Measurements from ENCODE around the gene PTPRF.
"Not testable (repeated sequence)": the region's sequence is repeated elsewhere in the genome, so short reads cannot be mapped to it uniquely, and the experiment has no call there.

Gene PTPRF

DNA sequence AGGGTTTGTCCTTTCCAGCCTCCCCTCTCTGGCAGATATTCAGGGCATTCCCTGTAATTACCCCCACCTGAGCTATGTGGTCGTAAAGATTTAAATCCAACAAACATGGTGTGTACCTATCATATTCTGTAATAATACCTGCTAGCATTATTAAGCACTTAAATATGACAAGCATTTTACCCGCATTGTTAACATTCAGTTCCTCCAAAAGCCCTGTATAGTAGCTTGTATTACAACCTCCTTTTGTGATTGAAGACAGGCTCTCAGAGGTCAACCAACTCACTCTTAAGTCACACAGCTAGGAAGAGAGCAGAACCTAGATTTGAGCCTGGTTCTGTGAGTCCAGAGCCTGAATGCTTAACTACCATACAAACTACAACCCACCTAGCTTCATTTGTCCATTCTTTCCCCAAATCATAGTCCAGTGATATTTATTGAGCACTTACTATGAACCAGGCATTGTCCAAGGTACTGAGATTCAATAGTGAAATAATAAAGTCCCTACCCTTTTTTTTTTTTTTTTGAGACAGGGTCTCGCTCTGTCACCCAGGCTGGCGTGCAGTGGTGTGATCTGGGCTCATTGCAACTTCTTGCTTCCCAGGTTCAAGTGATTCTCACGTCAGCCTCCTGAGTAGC lies 105.4 kb downstream of the PTPRF start:
- no peaks in the 10 kb centered on the region for H3K9me3 ChIP-seq (ENCODE audit: control insufficient read depth in 5 of 5, low read length in 5 of 5)

DNA sequence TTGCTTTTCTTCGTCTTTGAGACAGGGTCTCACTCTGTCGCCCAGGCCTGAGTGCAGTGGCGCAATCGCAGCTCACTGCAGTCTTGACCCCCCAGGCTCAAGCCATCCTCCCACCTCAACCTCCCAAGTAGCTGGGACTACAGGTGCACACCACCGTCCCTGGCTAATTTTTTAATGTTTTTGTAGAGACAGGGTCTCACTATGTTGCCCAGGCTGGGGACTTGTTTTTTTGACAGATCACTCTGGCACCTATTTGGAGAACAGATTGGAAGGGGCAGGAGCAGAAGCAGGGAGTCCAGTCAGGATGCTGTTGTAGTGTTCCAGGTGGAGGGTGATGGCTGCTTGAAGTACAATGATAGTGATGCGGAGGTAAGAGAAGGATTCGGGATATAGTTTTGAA lies 106.6 kb downstream of the PTPRF start:
- Histone ChIP-seq H3K4me1 (ENCODE audit: control insufficient read depth in 5 of 5, insufficient read depth in 5 of 5, low read length in 5 of 5) (no peaks in the 10 kb centered on the region), H3K4me3 (ENCODE audit: low read depth in 1 of 5, low read length in 5 of 5) (no peak overlapping the region), H3K9me3 (ENCODE audit: control insufficient read depth in 5 of 5, low read length in 5 of 5) (no peaks in the 10 kb centered on the region), H3K36me3 (ENCODE audit: control insufficient read depth in 5 of 5, insufficient read depth in 5 of 5, low read length in 5 of 5) (no peaks in the 10 kb centered on the region), H3K27me3 (ENCODE audit: control insufficient read depth in 5 of 5, insufficient read depth in 4 of 5, low read length in 5 of 5) (no peaks in the 10 kb centered on the region), H3K27ac (ENCODE audit: low read depth, low read length) (no peak overlapping the region), H3K9ac (ENCODE audit: low read length in 5 of 5) (no peak overlapping the region)

More for the DNA sequence above, 105.4 kb downstream of the PTPRF start:
- Histone ChIP-seq H3K9ac (ENCODE audit: low read length in 5 of 5) (no peak overlapping the region), H3K36me3 (ENCODE audit: control insufficient read depth in 5 of 5, insufficient read depth in 5 of 5, low read length in 5 of 5) (no peaks in the 10 kb centered on the region), H3K4me1 (ENCODE audit: control insufficient read depth in 5 of 5, insufficient read depth in 5 of 5, low read length in 5 of 5) (no peaks in the 10 kb centered on the region), H3K27ac (ENCODE audit: low read depth, low read length) (no peak overlapping the region), H3K27me3 (ENCODE audit: control insufficient read depth in 5 of 5, insufficient read depth in 4 of 5, low read length in 5 of 5) (no peaks in the 10 kb centered on the region), H3K4me3 (ENCODE audit: low read depth in 1 of 5, low read length in 5 of 5) (no peak overlapping the region)

DNA sequence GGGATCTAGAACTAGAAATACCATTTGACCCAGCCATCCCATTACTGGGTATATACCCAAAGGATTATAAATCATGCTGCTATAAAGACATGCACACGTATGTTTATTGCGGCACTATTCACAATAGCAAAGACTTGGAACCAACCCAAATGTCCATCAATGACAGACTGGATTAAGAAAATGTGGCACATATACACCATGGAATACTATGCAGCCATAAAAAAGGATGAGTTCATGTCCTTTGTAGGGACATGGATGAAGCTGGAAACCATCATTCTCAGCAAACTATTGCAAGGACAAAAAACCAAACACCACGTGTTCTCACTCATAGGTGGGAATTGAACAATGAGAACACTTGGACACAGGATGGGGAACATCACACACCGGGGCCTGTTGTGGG lies 107.7 kb downstream of the PTPRF start:
- H3K36me3 ChIP-seq (ENCODE audit: control insufficient read depth in 5 of 5, insufficient read depth in 5 of 5, low read length in 5 of 5); H3K27ac ChIP-seq (ENCODE audit: low read depth, low read length); H3K9ac ChIP-seq (ENCODE audit: low read length in 5 of 5); H3K9me3 ChIP-seq (ENCODE audit: control insufficient read depth in 5 of 5, low read length in 5 of 5); H3K4me1 ChIP-seq (ENCODE audit: control insufficient read depth in 5 of 5, insufficient read depth in 5 of 5, low read length in 5 of 5); H3K27me3 ChIP-seq (ENCODE audit: control insufficient read depth in 5 of 5, insufficient read depth in 4 of 5, low read length in 5 of 5); H3K4me3 ChIP-seq (ENCODE audit: low read depth in 1 of 5, low read length in 5 of 5): not testable (repeated sequence)

DNA sequence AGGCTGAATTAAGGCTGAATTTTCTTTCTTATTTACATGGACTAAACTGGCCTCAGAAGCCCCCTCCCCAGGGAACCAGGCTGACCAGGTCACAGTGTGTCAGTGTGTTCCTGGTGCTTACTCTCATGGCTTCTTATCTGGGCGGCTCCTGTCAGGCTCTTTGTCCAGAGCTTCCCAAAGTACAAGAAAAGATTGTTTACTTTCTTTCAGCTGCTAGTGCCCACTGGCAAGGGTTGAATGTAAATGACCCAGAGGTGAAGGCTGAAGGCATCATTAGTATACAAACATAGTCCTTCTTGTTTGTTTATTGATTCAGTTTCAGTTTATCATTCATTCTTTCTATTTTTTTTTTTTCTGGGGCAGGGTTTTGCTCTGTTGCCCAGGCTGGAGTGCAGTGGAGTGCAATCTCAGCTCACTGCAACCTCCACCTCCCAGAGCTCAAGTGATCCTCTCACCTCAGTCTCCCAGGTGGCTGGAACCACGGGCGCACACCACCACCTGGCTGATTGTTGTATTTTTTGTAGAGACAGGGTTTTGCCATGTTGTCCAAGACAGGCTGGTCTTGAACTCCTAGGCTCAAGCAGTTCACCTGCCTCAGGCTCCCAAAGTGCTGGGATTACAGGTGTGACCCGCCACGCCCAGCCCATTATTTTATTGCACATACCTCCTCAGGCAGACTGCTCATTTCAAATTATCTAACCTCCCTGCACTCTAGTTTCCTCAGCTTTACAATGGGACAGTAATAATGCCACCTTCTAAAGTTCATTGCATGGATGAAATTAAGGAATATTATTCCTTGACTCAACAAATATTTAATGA lies 109.5 kb downstream of the PTPRF start:
- Histone ChIP-seq H3K9me3 (ENCODE audit: control insufficient read depth in 5 of 5, low read length in 5 of 5) (no peaks in the 10 kb centered on the region), H3K9ac (ENCODE audit: low read length in 5 of 5) (no peak overlapping the region), H3K27me3 (ENCODE audit: control insufficient read depth in 5 of 5, insufficient read depth in 4 of 5, low read length in 5 of 5) (no peaks in the 10 kb centered on the region), H3K27ac (ENCODE audit: low read depth, low read length) (no peak overlapping the region), H3K36me3 (ENCODE audit: control insufficient read depth in 5 of 5, insufficient read depth in 5 of 5, low read length in 5 of 5) (no peaks in the 10 kb centered on the region), H3K4me1 (ENCODE audit: control insufficient read depth in 5 of 5, insufficient read depth in 5 of 5, low read length in 5 of 5) (no peaks in the 10 kb centered on the region), H3K4me3 (ENCODE audit: low read depth in 1 of 5, low read length in 5 of 5) (no peak overlapping the region)

DNA sequence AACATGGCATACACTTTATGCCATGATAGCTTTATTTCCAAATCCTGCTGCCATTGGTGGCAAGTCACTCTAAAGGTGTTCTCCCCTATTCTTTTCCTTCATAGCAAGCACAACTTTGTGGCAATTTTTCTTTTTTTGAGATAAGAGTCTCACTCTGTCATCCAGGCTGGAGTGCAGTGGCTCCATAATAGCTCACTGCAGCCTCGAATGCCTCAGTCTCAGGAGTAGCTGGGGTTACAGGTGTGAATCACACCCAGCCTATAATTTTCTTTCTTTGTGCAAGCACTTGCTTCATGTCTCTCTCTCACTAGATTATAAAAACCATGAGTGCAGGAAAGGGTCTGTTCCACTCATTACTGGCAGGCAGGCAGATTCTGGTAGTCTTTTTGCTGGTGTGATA lies 113.9 kb downstream of the PTPRF start:
- Histone ChIP-seq H3K9me3 (ENCODE audit: control insufficient read depth in 5 of 5, low read length in 5 of 5) (no peaks in the 10 kb centered on the region), H3K9ac (ENCODE audit: low read length in 5 of 5) (no peak overlapping the region), H3K36me3 (ENCODE audit: control insufficient read depth in 5 of 5, insufficient read depth in 5 of 5, low read length in 5 of 5) (no peaks in the 10 kb centered on the region), H3K4me1 (ENCODE audit: control insufficient read depth in 5 of 5, insufficient read depth in 5 of 5, low read length in 5 of 5) (peaks cover 0 to 9% (median 7%) of the 10 kb centered on the region in 5 donors), H3K27ac (ENCODE audit: low read depth, low read length) (no peak overlapping the region), H3K27me3 (ENCODE audit: control insufficient read depth in 5 of 5, insufficient read depth in 4 of 5, low read length in 5 of 5) (no peaks in the 10 kb centered on the region), H3K4me3 (ENCODE audit: low read depth in 1 of 5, low read length in 5 of 5) (no peak overlapping the region)

DNA sequence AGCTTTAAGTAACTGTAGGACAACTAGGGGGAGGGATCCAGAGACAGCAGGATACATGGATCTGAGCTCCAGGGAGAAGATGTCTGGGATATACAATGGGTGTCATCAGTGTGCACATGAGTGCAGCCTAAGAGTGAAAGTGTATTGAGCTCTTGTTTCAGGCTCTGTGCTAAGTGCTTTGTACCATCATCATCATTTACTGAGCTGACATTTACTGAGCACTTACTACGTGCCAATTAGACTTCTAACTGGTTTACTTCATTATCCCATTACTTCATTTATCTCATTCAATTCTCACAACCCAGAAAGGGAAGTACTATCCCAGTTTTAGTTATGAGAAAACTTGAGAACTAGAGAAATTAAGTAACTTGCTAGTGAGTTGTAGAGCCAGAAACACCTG lies 114.8 kb downstream of the PTPRF start:
- Histone ChIP-seq H3K4me3 (ENCODE audit: low read depth in 1 of 5, low read length in 5 of 5) (no peak overlapping the region), H3K9me3 (ENCODE audit: control insufficient read depth in 5 of 5, low read length in 5 of 5) (no peaks in the 10 kb centered on the region), H3K27me3 (ENCODE audit: control insufficient read depth in 5 of 5, insufficient read depth in 4 of 5, low read length in 5 of 5) (no peaks in the 10 kb centered on the region), H3K9ac (ENCODE audit: low read length in 5 of 5) (no peak overlapping the region), H3K36me3 (ENCODE audit: control insufficient read depth in 5 of 5, insufficient read depth in 5 of 5, low read length in 5 of 5) (no peaks in the 10 kb centered on the region), H3K4me1 (ENCODE audit: control insufficient read depth in 5 of 5, insufficient read depth in 5 of 5, low read length in 5 of 5) (peaks cover 0 to 11% (median 9%) of the 10 kb centered on the region in 5 donors), H3K27ac (ENCODE audit: low read depth, low read length) (no peak overlapping the region)

DNA sequence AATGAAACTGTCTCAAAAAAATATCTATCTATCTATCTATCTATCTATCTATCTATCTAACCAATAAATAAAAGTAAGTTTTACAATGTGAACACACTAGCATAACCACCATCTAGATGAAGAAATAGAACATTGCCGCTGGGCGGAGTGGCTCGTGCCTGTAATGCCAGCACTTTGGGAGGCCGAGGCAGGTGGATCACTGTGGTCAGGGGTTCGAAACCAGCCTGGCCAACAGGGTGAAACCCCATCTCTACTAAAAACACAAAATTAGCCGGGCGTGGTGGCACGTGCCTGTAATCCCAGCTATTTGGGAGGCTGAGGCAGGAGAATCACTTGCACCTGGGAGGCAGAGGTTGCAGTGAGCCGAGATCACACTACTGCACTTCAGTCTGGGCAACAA lies 116.6 kb downstream of the PTPRF start:
- not testable (repeated sequence) for H3K9ac ChIP-seq (ENCODE audit: low read length in 5 of 5); H3K9me3 ChIP-seq (ENCODE audit: control insufficient read depth in 5 of 5, low read length in 5 of 5); H3K36me3 ChIP-seq (ENCODE audit: control insufficient read depth in 5 of 5, insufficient read depth in 5 of 5, low read length in 5 of 5); H3K27me3 ChIP-seq (ENCODE audit: control insufficient read depth in 5 of 5, insufficient read depth in 4 of 5, low read length in 5 of 5); H3K4me3 ChIP-seq (ENCODE audit: low read depth in 1 of 5, low read length in 5 of 5); H3K27ac ChIP-seq (ENCODE audit: low read depth, low read length)
- H3K4me1 ChIP-seq (ENCODE audit: control insufficient read depth in 5 of 5, insufficient read depth in 5 of 5, low read length in 5 of 5), result peaks cover 5 to 29% (median 26%) of the 10 kb centered on the region in 5 donors

DNA sequence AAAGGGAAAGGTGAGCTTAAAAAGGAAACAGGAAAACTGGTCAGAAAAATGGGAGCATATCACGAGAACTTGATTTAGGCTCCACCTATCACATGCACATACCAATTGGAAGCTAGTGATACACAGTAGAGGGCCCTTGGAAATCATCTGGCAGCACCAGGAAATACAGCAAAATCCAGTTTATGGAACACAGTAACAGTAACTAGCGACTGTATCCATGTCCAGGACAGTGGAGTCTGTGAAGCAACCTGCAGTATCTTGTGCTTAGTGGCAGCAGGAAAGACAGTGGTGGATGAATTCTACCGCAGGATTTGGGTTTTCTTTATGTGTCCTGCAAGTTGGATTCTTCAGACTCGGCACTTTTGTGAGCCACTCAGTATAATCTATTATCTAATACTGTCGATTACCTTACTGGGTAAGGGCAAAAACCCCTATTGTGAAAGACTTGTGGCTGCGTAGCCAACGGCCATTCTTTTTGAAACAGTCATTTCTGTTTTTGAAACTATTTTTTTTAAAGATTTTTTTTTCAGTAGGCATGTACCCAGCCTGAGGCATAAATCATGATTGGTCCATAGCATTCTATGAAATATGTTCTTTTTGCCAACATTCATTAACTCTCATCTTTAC lies 117.7 kb downstream of the PTPRF start:
- no peaks in the 10 kb centered on the region for H3K9me3 ChIP-seq (ENCODE audit: control insufficient read depth in 5 of 5, low read length in 5 of 5)
- peak overlapping the region in 1 of 5 donors; percentile 12 for H3K9ac ChIP-seq (ENCODE audit: low read length in 5 of 5)
- H3K27me3 ChIP-seq (ENCODE audit: control insufficient read depth in 5 of 5, insufficient read depth in 4 of 5, low read length in 5 of 5), result no peaks in the 10 kb centered on the region
- H3K4me3 ChIP-seq (ENCODE audit: low read depth in 1 of 5, low read length in 5 of 5), result no peak overlapping the region
- H3K4me1 ChIP-seq (ENCODE audit: control insufficient read depth in 5 of 5, insufficient read depth in 5 of 5, low read length in 5 of 5), result peaks cover 5 to 33% (median 26%) of the 10 kb centered on the region in 5 donors
- peaks cover 0 to 4% (median 3%) of the 10 kb centered on the region in 5 donors for H3K36me3 ChIP-seq (ENCODE audit: control insufficient read depth in 5 of 5, insufficient read depth in 5 of 5, low read length in 5 of 5)
- H3K27ac ChIP-seq (ENCODE audit: low read depth, low read length), result peak overlapping the region; percentile 19

DNA sequence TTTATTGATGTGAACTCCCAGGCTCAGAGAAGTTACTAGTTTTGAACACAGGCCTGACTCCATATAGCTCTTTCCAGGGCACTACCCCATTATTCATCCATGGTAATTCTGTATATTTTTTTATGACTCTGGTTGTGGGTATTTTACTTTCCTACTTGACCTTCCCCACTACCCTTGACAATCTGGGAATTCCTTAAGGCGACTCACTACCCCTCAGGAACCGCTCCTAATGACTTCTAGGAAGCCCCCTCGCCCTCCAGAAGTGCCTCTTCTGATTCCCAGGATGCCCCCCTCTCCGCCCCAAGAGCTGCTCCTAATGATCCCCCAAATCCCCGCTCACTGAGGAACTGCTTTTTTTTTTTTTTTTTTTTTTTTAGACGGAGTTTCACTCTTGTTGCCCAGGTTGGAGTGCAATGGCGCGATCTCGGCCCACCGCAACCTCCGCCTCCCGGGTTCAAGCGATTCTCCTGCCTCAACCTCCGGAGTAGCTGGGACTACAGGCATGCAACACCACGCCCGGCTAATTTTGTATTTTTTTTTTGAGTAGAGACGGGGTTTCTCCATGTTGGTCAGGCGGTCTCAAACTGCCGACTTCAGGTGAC lies 118.3 kb downstream of the PTPRF start:
- Histone ChIP-seq H3K9me3 (ENCODE audit: control insufficient read depth in 5 of 5, low read length in 5 of 5) (no peaks in the 10 kb centered on the region), H3K9ac (ENCODE audit: low read length in 5 of 5) (peak overlapping the region in 4 of 5 donors; percentile 63 to 81 (median 78)), H3K36me3 (ENCODE audit: control insufficient read depth in 5 of 5, insufficient read depth in 5 of 5, low read length in 5 of 5) (peaks cover 5 to 10% (median 9%) of the 10 kb centered on the region in 5 donors), H3K4me1 (ENCODE audit: control insufficient read depth in 5 of 5, insufficient read depth in 5 of 5, low read length in 5 of 5) (peaks cover 5 to 35% (median 26%) of the 10 kb centered on the region in 5 donors), H3K4me3 (ENCODE audit: low read depth in 1 of 5, low read length in 5 of 5) (peak overlapping the region in 4 of 5 donors; percentile 83 to 96 (median 88)), H3K27me3 (ENCODE audit: control insufficient read depth in 5 of 5, insufficient read depth in 4 of 5, low read length in 5 of 5) (no peaks in the 10 kb centered on the region), H3K27ac (ENCODE audit: low read depth, low read length) (peak overlapping the region; percentile 75)
